ENCODE measurements around the gene ESRP2.

Gene ESRP2

GRCh38 chr16:68230176-68230571 lies 5.8 kb downstream of the ESRP2 start:
- no peak overlapping the region for H3K4me3 ChIP-seq (ENCODE audit: low read depth, low read length)
- no peak for DNase-seq (ENCODE audit: low read depth)
- TF ChIP-seq CTCF (IDR thresholded peaks at IDR 0.05; ENCODE audit: insufficient read depth, low read depth, low read length, missing control alignments): no peak

GRCh38 chr16:68229431-68230175 lies 6.3 kb downstream of the ESRP2 start:
- peak; percentile 88 for TF ChIP-seq CTCF (IDR thresholded peaks at IDR 0.05; ENCODE audit: insufficient read depth, low read depth, low read length, missing control alignments)
- peak; percentile 57 for DNase-seq (ENCODE audit: low read depth)
- H3K4me3 ChIP-seq (ENCODE audit: low read depth, low read length): no peak overlapping the region

GRCh38 chr16:68228652-68229051 lies 7.3 kb downstream of the ESRP2 start:
- H3K4me3 ChIP-seq (ENCODE audit: low read depth, low read length): no peak overlapping the region
- DNase-seq (ENCODE audit: low read depth): no peak
- no peak for TF ChIP-seq CTCF (IDR thresholded peaks at IDR 0.05; ENCODE audit: insufficient read depth, low read depth, low read length, missing control alignments)

GRCh38 chr16:68227850-68228553 lies 7.9 kb downstream of the ESRP2 start:
- DNase-seq (ENCODE audit: low read depth): no peak
- no peak overlapping the region for H3K4me3 ChIP-seq (ENCODE audit: low read depth, low read length)
- TF ChIP-seq CTCF (IDR thresholded peaks at IDR 0.05; ENCODE audit: insufficient read depth, low read depth, low read length, missing control alignments): peak; percentile 7

- no peak for TF ChIP-seq CTCF (IDR thresholded peaks at IDR 0.05; ENCODE audit: insufficient read depth, low read depth, low read length, missing control alignments)
These were observed 8.6 kb downstream of the ESRP2 start for GRCh38 chr16:68227183-68227793.

GRCh38 chr16:68226116-68226515 lies 9.8 kb downstream of the ESRP2 start:
- no peak overlapping the region for H3K4me3 ChIP-seq (ENCODE audit: low read depth, low read length)
- no peak for TF ChIP-seq CTCF (IDR thresholded peaks at IDR 0.05; ENCODE audit: insufficient read depth, low read depth, low read length, missing control alignments)
- no peak for DNase-seq (ENCODE audit: low read depth)

More at GRCh38 chr16:68227183-68227793, 8.6 kb downstream of the ESRP2 start:
- no peak overlapping the region for H3K4me3 ChIP-seq (ENCODE audit: low read depth, low read length)
- DNase-seq (ENCODE audit: low read depth): peak; percentile 64

Measured in GM12865 (cell line).